ENCODE measurements around the gene LAMB4. TPM values are rescaled to one million over a fixed set of nuclear protein-coding genes. Genes with fewer than 3 reads are reported as not detected.
A peak's percentile ranks its signal among the peaks of the same experiment; 100 is the strongest.

LAMB4 gene
- polyA plus RNA-seq, 1 experiment = 0.33 TPM

- Histone ChIP-seq H3K9me3 (ENCODE audit: control insufficient read depth, insufficient read depth, low read length) (no peaks in the 10 kb centered on the region; the same call in 1 of the 2 replicates), H3K27me3 (ENCODE audit: control insufficient read depth, insufficient read depth, low read length) (no peaks in the 10 kb centered on the region), H3K27ac (ENCODE audit: low read depth, low read length) (peak overlapping the region; percentile 83), H3K4me3 (ENCODE audit: low read depth, low read length) (no peak overlapping the region)
- POLR2A ChIA-PET = interaction anchor here (0.7 to 2.1 kb wide), 7 partner anchors 10 to 188 kb away, joined by 3 to 13 read pairs (median 5); partner anchors contain the start of gene LAMB1
- CTCF ChIA-PET = interaction anchor here (1.1 to 2.3 kb wide), 2 partner anchors 52 to 77 kb away, joined by 3 to 7 read pairs; no protein-coding TSS in a partner anchor
- no peak for DNase-seq (ENCODE audit: low read depth, low spot score)
- TF ChIP-seq CTCF (IDR thresholded peaks at IDR 0.05; ENCODE audit: low read depth, low read length) = no peak
Measured at GRCh38 chr7:108093851-108094331, 36.3 kb downstream of the LAMB4 start.

- Histone ChIP-seq H3K27ac (ENCODE audit: low read depth, low read length) (no peak overlapping the region), H3K27me3 (ENCODE audit: control insufficient read depth, insufficient read depth, low read length) (no peaks in the 10 kb centered on the region), H3K9me3 (ENCODE audit: control insufficient read depth, insufficient read depth, low read length) (no peaks in the 10 kb centered on the region; the same call in 1 of the 2 replicates), H3K4me3 (ENCODE audit: low read depth, low read length) (no peak overlapping the region)
- ChIA-PET CTCF (interaction anchor here (1.1 to 2.3 kb wide), 2 partner anchors 53 to 77 kb away, joined by 3 to 7 read pairs; no protein-coding TSS in a partner anchor), POLR2A (interaction anchor here (1.1 to 1.4 kb wide), 3 partner anchors 10 to 90 kb away, joined by 3 to 6 read pairs (median 5); partner anchors contain the start of gene LAMB1)
- no peak for TF ChIP-seq CTCF (IDR thresholded peaks at IDR 0.05; ENCODE audit: low read depth, low read length)
- no peak for DNase-seq (ENCODE audit: low read depth, low spot score)
Measured at GRCh38 chr7:108093341-108093740, 36.8 kb downstream of the LAMB4 start.

- CTCF ChIA-PET = no interaction called here
- H3K4me3 ChIP-seq (ENCODE audit: low read depth, low read length) = no peak overlapping the region
- DNase-seq (ENCODE audit: low read depth, low spot score) = no peak
- no peaks in the 10 kb centered on the region for H3K27me3 ChIP-seq (ENCODE audit: control insufficient read depth, insufficient read depth, low read length)
- POLR2A ChIA-PET = interaction anchor here (1.4 kb wide), 1 partner anchor 89 kb away, joined by 4 read pairs; no protein-coding TSS in a partner anchor
- no peaks in the 10 kb centered on the region; the same call in 1 of the 2 replicates for H3K9me3 ChIP-seq (ENCODE audit: control insufficient read depth, insufficient read depth, low read length)
- TF ChIP-seq CTCF (IDR thresholded peaks at IDR 0.05; ENCODE audit: low read depth, low read length) = no peak
- no peak overlapping the region for H3K27ac ChIP-seq (ENCODE audit: low read depth, low read length)
Measured at GRCh38 chr7:108091461-108091831, 38.7 kb downstream of the LAMB4 start.

- H3K4me3 ChIP-seq (ENCODE audit: low read depth, low read length) = no peak overlapping the region
- no peaks in the 10 kb centered on the region for H3K27me3 ChIP-seq (ENCODE audit: control insufficient read depth, insufficient read depth, low read length)
- ChIA-PET POLR2A (interaction anchor here (0.7 kb wide), 1 partner anchor 11 kb away, joined by 3 read pairs; no protein-coding TSS in a partner anchor), CTCF (no interaction called here)
- H3K27ac ChIP-seq (ENCODE audit: low read depth, low read length) = no peak overlapping the region
- no peak for TF ChIP-seq CTCF (IDR thresholded peaks at IDR 0.05; ENCODE audit: low read depth, low read length)
- no peaks in the 10 kb centered on the region; the same call in 1 of the 2 replicates for H3K9me3 ChIP-seq (ENCODE audit: control insufficient read depth, insufficient read depth, low read length)
- no peak for DNase-seq (ENCODE audit: low read depth, low spot score)
Measured at GRCh38 chr7:108090791-108091460, 39.2 kb downstream of the LAMB4 start.

- POLR2A ChIA-PET = no interaction called here
- CTCF ChIA-PET = no interaction called here
- TF ChIP-seq CTCF (IDR thresholded peaks at IDR 0.05; ENCODE audit: low read depth, low read length) = no peak
- no peak for DNase-seq (ENCODE audit: low read depth, low spot score)
- H3K9me3 ChIP-seq (ENCODE audit: control insufficient read depth, insufficient read depth, low read length) = no peaks in the 10 kb centered on the region; the same call in 1 of the 2 replicates
- H3K4me3 ChIP-seq (ENCODE audit: low read depth, low read length) = no peak overlapping the region
- no peaks in the 10 kb centered on the region for H3K27me3 ChIP-seq (ENCODE audit: control insufficient read depth, insufficient read depth, low read length)
- no peak overlapping the region for H3K27ac ChIP-seq (ENCODE audit: low read depth, low read length)
Measured at GRCh38 chr7:108089381-108089780, 40.8 kb downstream of the LAMB4 start.
